ENCODE data around the gene KCTD5.
"Not testable (repeated sequence)": the region's sequence is repeated elsewhere in the genome, so short reads cannot be mapped to it uniquely, and the experiment has no call there.

DNA sequence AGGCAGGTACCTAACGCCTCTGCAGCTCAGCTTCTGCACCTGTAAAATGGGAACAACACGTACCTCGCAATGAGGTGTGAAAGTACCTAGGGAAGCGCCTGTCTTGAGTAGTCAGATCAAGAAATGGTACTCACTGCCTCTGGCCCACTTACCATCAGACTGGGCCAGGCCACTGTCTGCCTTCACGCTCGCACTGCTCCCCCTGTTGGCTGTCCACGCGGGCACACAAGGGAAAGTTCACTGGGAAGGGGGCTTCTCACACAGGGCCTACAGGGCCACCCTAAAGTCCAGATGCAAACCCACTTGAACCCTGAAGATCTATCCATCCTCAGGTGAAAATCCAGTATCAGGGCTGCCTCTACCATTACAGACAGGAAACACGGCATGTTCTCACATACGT lies 11.1 kb upstream of the KCTD5 start:
- TF ChIP-seq POLR2AphosphoS5, POLR2A (IDR thresholded peaks at IDR 0.05): not testable (repeated sequence)
- TF ChIP-seq, protein P1, sequence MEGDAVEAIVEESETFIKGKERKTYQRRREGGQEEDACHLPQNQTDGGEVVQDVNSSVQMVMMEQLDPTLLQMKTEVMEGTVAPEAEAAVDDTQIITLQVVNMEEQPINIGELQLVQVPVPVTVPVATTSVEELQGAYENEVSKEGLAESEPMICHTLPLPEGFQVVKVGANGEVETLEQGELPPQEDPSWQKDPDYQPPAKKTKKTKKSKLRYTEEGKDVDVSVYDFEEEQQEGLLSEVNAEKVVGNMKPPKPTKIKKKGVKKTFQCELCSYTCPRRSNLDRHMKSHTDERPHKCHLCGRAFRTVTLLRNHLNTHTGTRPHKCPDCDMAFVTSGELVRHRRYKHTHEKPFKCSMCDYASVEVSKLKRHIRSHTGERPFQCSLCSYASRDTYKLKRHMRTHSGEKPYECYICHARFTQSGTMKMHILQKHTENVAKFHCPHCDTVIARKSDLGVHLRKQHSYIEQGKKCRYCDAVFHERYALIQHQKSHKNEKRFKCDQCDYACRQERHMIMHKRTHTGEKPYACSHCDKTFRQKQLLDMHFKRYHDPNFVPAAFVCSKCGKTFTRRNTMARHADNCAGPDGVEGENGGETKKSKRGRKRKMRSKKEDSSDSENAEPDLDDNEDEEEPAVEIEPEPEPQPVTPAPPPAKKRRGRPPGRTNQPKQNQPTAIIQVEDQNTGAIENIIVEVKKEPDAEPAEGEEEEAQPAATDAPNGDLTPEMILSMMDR (IDR thresholded peaks at IDR 0.05), result peak in 1 of 4 experiments; percentile 12

Measured in sigmoid colon (tissue), 4 donors.